ENCODE data around the gene HASPIN.

HASPIN gene

DNA sequence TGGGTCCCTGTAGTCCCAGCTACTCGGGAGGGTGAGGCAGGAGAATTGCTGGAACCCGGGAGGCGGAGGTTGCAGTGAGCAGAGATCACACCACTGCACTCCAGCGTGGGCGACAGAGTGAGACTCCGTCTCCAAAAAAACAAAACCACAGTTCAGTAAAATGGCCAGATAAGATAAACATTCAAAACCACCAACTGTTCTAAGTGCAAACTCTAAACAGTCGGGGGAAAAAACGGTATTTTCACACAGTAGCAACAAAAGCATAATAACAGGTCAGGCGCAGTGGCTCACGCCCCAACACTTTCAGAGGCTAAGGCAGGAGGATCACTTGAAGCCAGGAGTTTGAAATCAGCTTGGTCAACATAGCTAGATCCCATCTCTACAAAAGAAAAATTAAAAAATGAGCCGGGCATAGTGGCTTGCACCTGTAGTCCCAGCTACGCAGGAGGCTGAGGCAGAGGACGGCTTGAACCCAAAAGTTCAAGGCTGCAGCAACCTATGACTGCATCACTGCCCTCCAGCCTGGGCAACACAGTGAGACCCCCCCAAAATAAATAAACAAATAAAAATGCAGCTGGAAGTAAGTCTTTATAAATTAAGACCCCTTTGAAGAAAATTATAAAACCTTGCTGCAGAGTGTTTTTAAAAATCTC lies 10.8 kb upstream of the HASPIN start:
- FAIRE-seq (no peak), DNase-seq (ENCODE audit: insufficient read length, low spot score) (no peak)
- TF ChIP-seq, protein P1, sequence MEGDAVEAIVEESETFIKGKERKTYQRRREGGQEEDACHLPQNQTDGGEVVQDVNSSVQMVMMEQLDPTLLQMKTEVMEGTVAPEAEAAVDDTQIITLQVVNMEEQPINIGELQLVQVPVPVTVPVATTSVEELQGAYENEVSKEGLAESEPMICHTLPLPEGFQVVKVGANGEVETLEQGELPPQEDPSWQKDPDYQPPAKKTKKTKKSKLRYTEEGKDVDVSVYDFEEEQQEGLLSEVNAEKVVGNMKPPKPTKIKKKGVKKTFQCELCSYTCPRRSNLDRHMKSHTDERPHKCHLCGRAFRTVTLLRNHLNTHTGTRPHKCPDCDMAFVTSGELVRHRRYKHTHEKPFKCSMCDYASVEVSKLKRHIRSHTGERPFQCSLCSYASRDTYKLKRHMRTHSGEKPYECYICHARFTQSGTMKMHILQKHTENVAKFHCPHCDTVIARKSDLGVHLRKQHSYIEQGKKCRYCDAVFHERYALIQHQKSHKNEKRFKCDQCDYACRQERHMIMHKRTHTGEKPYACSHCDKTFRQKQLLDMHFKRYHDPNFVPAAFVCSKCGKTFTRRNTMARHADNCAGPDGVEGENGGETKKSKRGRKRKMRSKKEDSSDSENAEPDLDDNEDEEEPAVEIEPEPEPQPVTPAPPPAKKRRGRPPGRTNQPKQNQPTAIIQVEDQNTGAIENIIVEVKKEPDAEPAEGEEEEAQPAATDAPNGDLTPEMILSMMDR (IDR thresholded peaks at IDR 0.05; ENCODE audit: insufficient read depth, missing control alignments) = no peak

DNA sequence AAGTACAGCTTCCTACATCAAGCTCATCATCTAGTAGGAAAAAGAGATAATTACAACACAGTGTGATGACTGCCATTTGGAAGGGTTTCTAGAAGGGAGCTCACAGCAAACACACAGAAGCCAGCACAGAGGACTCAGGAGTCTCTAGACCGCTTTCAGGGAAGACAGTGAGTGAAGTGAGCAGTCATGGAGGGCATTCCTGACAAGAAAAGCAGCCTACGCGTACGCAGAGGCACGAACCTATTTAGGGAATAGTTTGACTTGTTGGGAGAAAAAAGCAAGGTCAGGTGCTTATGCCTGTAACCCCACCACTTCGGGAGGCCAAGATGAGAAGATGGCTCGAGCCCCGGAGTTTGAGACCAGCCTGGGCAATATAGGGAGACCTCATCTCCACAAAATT lies 8.4 kb upstream of the HASPIN start:
- no peak for FAIRE-seq

DNA sequence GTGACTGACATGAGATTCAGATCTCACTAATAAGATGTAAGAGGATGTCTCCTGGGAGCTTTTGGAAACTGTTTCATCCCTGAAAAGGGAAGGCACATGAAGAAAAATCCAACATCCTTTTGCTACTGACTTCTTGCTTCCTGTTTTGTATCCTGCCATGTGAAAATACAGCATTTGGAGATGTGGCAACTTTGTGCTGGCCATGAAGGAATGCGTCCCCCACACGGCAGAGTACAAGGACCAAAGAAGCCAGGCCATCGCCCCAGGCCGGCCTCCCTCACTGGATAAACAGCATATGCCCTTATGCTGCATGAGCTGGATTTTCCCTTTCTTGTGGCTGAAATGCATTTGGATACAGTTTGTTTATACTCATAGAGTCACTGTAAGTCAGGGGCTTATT lies 5.5 kb upstream of the HASPIN start:
- TF ChIP-seq, protein P1 (IDR thresholded peaks at IDR 0.05; ENCODE audit: insufficient read depth, missing control alignments) = no peak
- FAIRE-seq = no peak
- no peak for DNase-seq (ENCODE audit: insufficient read length, low spot score)

More for the DNA sequence above, 8.4 kb upstream of the HASPIN start:
- DNase-seq (ENCODE audit: insufficient read length, low spot score) = no peak
- TF ChIP-seq, protein P1 (IDR thresholded peaks at IDR 0.05; ENCODE audit: insufficient read depth, missing control alignments) = no peak

DNA sequence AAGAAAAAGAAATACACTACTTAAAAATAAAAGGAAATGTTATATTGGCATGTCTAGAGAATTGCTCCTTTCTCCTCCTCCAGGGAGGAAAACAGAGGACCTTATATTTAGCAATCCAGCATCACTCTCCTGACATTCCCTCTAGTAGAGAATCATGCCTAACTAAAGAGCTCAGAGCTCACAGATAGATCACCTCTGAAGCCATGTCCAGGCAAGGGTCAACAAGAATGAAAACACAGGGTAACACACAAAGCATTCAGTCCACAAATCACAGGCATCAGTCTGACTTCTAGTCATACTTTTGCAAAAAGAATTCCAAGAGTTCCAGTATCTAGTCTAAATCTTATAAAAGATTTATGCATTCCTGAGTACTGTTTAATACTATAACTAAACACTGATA lies 4.4 kb upstream of the HASPIN start:
- no peak for DNase-seq (ENCODE audit: insufficient read length, low spot score)
- TF ChIP-seq, protein P1 (IDR thresholded peaks at IDR 0.05; ENCODE audit: insufficient read depth, missing control alignments) = no peak
- no peak for FAIRE-seq

DNA sequence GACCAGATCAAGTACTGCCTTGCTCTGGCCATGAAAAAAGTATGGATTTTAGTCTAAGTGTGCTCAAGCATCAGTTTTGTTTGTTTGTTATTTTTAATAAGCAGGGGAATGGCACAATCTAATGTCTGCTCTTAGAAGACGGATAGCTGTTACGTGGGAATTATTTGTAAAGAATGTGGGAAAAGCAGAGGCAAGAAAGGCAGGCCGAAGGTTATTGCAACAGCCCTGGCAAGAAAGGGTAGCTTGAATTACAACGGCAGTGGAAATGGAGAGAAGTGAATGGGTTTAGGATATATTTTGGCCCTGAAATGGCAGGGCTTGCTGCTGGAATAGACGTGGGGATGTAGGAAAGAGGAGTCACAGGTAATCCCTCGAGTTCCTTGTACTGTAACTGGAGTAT lies 987 bp upstream of the HASPIN start:
- FAIRE-seq (no peak), DNase-seq (ENCODE audit: insufficient read length, low spot score) (no peak)
- TF ChIP-seq, protein P1 (IDR thresholded peaks at IDR 0.05; ENCODE audit: insufficient read depth, missing control alignments) = no peak

DNA sequence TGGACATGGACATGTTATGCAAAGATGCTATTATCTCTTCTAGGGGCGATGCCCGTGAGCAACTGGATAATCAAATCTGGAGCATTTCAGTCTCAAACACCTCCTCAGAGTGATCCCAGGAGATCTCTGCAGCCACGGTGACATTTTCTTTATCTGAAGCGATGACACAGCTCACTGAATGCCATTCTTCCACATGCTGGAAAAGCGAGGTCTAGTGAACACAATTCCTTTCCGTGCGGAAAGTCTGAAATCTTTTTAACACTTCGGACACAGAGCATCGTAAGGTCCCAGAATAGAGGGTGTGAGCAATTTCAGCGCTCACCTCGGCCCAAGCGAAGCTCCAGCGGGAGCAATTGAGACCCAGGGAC lies 531 bp upstream of the HASPIN start:
- TF ChIP-seq, protein P1 (IDR thresholded peaks at IDR 0.05; ENCODE audit: insufficient read depth, missing control alignments) = no peak
- FAIRE-seq = no peak
- DNase-seq (ENCODE audit: insufficient read length, low spot score) = no peak

DNA sequence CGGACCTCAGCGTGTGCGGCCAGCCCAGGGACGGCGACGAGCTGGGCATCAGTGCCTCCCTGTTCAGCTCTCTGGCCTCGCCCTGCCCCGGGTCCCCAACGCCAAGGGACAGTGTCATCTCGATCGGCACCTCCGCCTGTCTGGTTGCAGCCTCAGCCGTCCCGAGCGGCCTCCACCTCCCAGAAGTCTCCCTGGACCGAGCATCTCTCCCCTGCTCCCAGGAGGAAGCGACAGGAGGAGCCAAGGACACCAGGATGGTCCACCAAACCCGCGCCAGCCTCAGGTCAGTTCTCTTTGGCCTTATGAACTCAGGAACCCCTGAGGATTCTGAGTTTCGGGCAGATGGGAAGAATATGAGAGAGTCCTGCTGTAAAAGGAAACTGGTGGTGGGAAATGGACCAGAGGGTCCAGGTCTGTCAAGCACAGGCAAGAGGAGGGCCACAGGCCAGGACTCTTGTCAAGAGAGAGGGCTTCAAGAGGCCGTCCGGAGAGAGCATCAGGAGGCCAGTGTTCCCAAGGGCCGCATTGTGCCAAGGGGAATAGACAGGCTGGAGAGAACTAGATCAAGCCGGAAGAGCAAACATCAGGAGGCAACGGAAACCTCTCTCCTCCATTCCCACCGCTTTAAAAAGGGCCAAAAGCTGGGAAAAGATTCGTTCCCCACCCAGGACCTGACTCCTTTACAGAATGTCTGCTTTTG lies 825 bp downstream of the HASPIN start:
- no peak for FAIRE-seq

More for the DNA sequence above, 825 bp downstream of the HASPIN start:
- no peak for DNase-seq (ENCODE audit: insufficient read length, low spot score)
- TF ChIP-seq, protein P1 (IDR thresholded peaks at IDR 0.05; ENCODE audit: insufficient read depth, missing control alignments) = no peak

All from D721Med (cell line).